Measurements from ENCODE around the gene ATG13. TPM values are rescaled to one million over a fixed set of nuclear protein-coding genes. Genes with fewer than 3 reads are reported as not detected.

Gene ATG13
- total and polyA plus RNA-seq, 2 experiments from 2014 or later: 32.9 to 71.1 TPM

- TF ChIP-seq STAT1 (IDR thresholded peaks at IDR 0.05; ENCODE audit: unreplicated experiment) (no peak), JUNB (IDR thresholded peaks at IDR 0.05; ENCODE audit: unreplicated experiment) (no peak)
These were observed 62.1 kb downstream of the ATG13 start (continued) for GRCh38 chr11:46679241-46680163.

GRCh38 chr11:46680164-46680760, 62.9 kb downstream of the ATG13 start:
- Histone ChIP-seq H3K27ac (ENCODE audit: low read depth) (no peak overlapping the region), H3K27me3 (ENCODE audit: insufficient read depth) (no peaks in the 10 kb centered on the region), H3K4me1 (ENCODE audit: insufficient read depth) (peaks cover 6% of the 10 kb centered on the region), H3K36me3 (ENCODE audit: insufficient read depth) (no peaks in the 10 kb centered on the region), H3K4me3 (no peak overlapping the region), H3F3A (replicated peaks; ENCODE audit: low read depth) (peaks cover 2% of the 10 kb centered on the region; the same call in 1 of the 2 replicates), H3K4me2 (no peak overlapping the region), H4K20me1 (replicated peaks; ENCODE audit: insufficient read depth) (no peaks in the 10 kb centered on the region), H2AFZ (no peak overlapping the region), H3K9me2 (ENCODE audit: insufficient read depth) (no peaks in the 10 kb centered on the region), H3K79me2 (replicated peaks; ENCODE audit: insufficient read depth) (no peaks in the 10 kb centered on the region)
- ATAC-seq (no peak), DNase-seq (ENCODE audit: low spot score) (no peak)
- Mint-ChIP-seq H3K4me3 (no peak overlapping the region), H3K27me3 (ENCODE audit: insufficient read depth, low read depth, poor library complexity) (peaks cover 6% of the 10 kb centered on the region), H3K9me3 (no peaks in the 10 kb centered on the region), H3K36me3 (ENCODE audit: low read depth) (peaks cover 3% of the 10 kb centered on the region), H3K4me1 (peaks cover 7% of the 10 kb centered on the region; the same call in 2 of the 3 replicates), H3K27ac (no peak overlapping the region)
- TF ChIP-seq STAT1 (IDR thresholded peaks at IDR 0.05; ENCODE audit: unreplicated experiment): no peak
- no peak for TF ChIP-seq ZNF462 (CRISPR knock-in tag; IDR thresholded peaks at IDR 0.05)
- TF ChIP-seq ZNF114 (CRISPR knock-in tag; IDR thresholded peaks at IDR 0.05): no peak
- no peak for TF ChIP-seq CREB1 (CRISPR knock-in tag; IDR thresholded peaks at IDR 0.05; ENCODE audit: low read depth)
- TF ChIP-seq POLR2AphosphoS5 (IDR thresholded peaks at IDR 0.05; ENCODE audit: low read depth): no peak
- no peak for TF ChIP-seq REST (IDR thresholded peaks at IDR 0.05; ENCODE audit: unreplicated experiment)
- TF ChIP-seq ZNF331 (CRISPR knock-in tag; IDR thresholded peaks at IDR 0.05; ENCODE audit: low read depth): no peak
- TF ChIP-seq EZH2phosphoT487 (IDR thresholded peaks at IDR 0.05; ENCODE audit: unreplicated experiment): no peak
- TF ChIP-seq ETS1 (IDR thresholded peaks at IDR 0.05): no peak
- no peak for TF ChIP-seq EZH2 (IDR thresholded peaks at IDR 0.05; ENCODE audit: low read depth, unreplicated experiment)
